ENCODE measurements around the gene KRTAP10-8. TPM values are rescaled to one million over a fixed set of nuclear protein-coding genes. Genes with fewer than 3 reads are reported as not detected.

Gene KRTAP10-8
- total RNA-seq, 1 donor from 2014 or later: not detected

GRCh38 chr21:44648557-44649311 is 36.9 kb downstream of the KRTAP10-8 start:
- Mint-ChIP-seq H3K36me3 (ENCODE audit: low read depth) (peaks cover 6% of the 10 kb centered on the region), H3K4me1 (ENCODE audit: low read depth) (no peaks in the 10 kb centered on the region), H3K9me3 (ENCODE audit: low read depth) (peaks cover 14% of the 10 kb centered on the region), H3K27me3 (ENCODE audit: low read depth) (peaks cover 26% of the 10 kb centered on the region), H3K4me3 (ENCODE audit: unreplicated experiment) (no peak overlapping the region), H3K27ac (ENCODE audit: unreplicated experiment) (no peak overlapping the region)
- no peak for TF ChIP-seq CTCF (IDR thresholded peaks at IDR 0.05)
- no peak for DNase-seq (ENCODE audit: low spot score)

GRCh38 chr21:44649521-44650100 is 37.7 kb downstream of the KRTAP10-8 start:
- Mint-ChIP-seq H3K36me3 (ENCODE audit: low read depth) (peaks cover 6% of the 10 kb centered on the region), H3K4me3 (ENCODE audit: unreplicated experiment) (no peak overlapping the region), H3K4me1 (ENCODE audit: low read depth) (no peaks in the 10 kb centered on the region), H3K9me3 (ENCODE audit: low read depth) (peaks cover 5% of the 10 kb centered on the region), H3K27ac (ENCODE audit: unreplicated experiment) (no peak overlapping the region), H3K27me3 (ENCODE audit: low read depth) (peaks cover 29% of the 10 kb centered on the region)
- DNase-seq (ENCODE audit: low spot score): no peak
- no peak for TF ChIP-seq CTCF (IDR thresholded peaks at IDR 0.05)

- no peak for TF ChIP-seq CTCF (IDR thresholded peaks at IDR 0.05)
Measured at GRCh38 chr21:44650265-44650972, 38.5 kb downstream of the KRTAP10-8 start.

GRCh38 chr21:44650973-44651675 is 39.2 kb downstream of the KRTAP10-8 start:
- TF ChIP-seq CTCF (IDR thresholded peaks at IDR 0.05): no peak
- H3K27me3 Mint-ChIP-seq (ENCODE audit: low read depth): peaks cover 30% of the 10 kb centered on the region
- H3K4me3 Mint-ChIP-seq (ENCODE audit: unreplicated experiment): no peak overlapping the region
- H3K36me3 Mint-ChIP-seq (ENCODE audit: low read depth): peaks cover 2% of the 10 kb centered on the region
- no peak overlapping the region for H3K27ac Mint-ChIP-seq (ENCODE audit: unreplicated experiment)
- no peaks in the 10 kb centered on the region for H3K4me1 Mint-ChIP-seq (ENCODE audit: low read depth)
- DNase-seq (ENCODE audit: low spot score): no peak
- H3K9me3 Mint-ChIP-seq (ENCODE audit: low read depth): peaks cover 4% of the 10 kb centered on the region

More at GRCh38 chr21:44650265-44650972, 38.5 kb downstream of the KRTAP10-8 start:
- Mint-ChIP-seq H3K36me3 (ENCODE audit: low read depth) (peaks cover 1% of the 10 kb centered on the region), H3K27me3 (ENCODE audit: low read depth) (peaks cover 30% of the 10 kb centered on the region), H3K4me3 (ENCODE audit: unreplicated experiment) (no peak overlapping the region), H3K9me3 (ENCODE audit: low read depth) (no peaks in the 10 kb centered on the region), H3K4me1 (ENCODE audit: low read depth) (no peaks in the 10 kb centered on the region), H3K27ac (ENCODE audit: unreplicated experiment) (no peak overlapping the region)
- no peak for DNase-seq (ENCODE audit: low spot score)

GRCh38 chr21:44653123-44653522 is 41.2 kb downstream of the KRTAP10-8 start:
- Mint-ChIP-seq H3K36me3 (ENCODE audit: low read depth) (peaks cover 7% of the 10 kb centered on the region), H3K27me3 (ENCODE audit: low read depth) (peaks cover 23% of the 10 kb centered on the region), H3K4me1 (ENCODE audit: low read depth) (no peaks in the 10 kb centered on the region), H3K27ac (ENCODE audit: unreplicated experiment) (no peak overlapping the region), H3K4me3 (ENCODE audit: unreplicated experiment) (no peak overlapping the region), H3K9me3 (ENCODE audit: low read depth) (peaks cover 19% of the 10 kb centered on the region)
- TF ChIP-seq CTCF (IDR thresholded peaks at IDR 0.05): no peak
- DNase-seq (ENCODE audit: low spot score): no peak
